Frontal cortex (tissue), 4 donors: Measurements from ENCODE around the gene CRTAC1. TPM values are rescaled to one million over a fixed set of nuclear protein-coding genes. Genes with fewer than 3 reads are reported as not detected.

Experiments used
- DNase-seq, 2 donors: peaks; one replicate each; pipeline ENCODE4 v3.0.0; 2012; ENCODE audit warnings: low spot score in 2 of 2
- FAIRE-seq: peaks from 2 replicates; lab custom pipeline; 2012; peaks lifted over from hg19 to GRCh38; lab: Jason Lieb, UNC
- total RNA-seq: library from RNA; depleted of rRNA; stranded (reverse); fragments of >200 nt; gene quantifications from one replicate; pipeline ENCODE4 v1.2.3, GENCODE V29; 2014
- donor health status: control.
- donor health status: control.
- donor health status: control.

The CRTAC1 gene
- total RNA-seq, 1 donor from 2014 or later, result 7.3 TPM

DNA sequence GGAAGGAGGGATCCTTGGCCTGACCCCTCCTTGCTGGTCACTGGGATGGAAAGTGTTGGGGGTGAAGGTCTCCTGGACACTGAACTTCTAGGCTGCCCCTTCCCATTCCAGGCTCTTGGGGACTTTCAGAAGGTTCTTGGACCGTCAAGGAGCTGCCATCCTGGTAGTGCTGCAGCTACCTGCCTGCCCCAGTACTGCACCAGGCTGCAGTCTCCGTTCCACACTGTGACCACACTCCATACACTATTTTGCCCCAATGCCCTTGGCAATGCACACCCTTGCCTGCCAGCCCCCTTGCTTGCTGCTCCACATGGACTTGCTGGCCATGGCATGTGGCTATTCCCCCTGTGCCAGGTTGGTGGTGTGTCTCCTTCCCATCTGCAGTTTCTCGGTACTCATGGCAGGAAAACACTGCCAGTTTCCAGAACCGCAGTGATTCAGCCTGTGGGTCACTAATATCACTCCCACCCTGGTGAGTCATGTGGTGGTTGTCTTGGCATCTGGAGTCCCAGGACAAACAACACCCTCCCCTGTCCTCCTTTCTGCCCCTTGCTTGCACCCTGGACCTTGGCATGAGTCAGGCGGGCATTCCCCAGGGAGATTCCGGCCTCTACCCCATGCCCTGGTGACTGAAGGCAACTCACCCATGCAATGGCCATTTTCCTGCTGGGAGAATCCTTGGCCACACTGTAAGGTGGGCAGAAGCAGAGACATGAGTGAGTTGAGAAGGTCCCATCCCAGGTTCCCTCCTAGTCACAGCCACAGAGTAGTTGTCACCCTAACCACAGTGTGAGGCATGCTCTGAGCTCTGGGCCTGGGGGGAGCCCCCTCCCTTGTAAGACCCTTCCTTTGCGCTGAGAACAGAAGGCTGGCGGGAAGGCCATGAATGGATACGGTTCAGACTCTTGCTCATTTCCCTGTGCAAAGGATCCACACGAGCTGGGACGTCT, 148.0 kb downstream of the CRTAC1 start:
- no peak for FAIRE-seq
- no peak for DNase-seq

DNA sequence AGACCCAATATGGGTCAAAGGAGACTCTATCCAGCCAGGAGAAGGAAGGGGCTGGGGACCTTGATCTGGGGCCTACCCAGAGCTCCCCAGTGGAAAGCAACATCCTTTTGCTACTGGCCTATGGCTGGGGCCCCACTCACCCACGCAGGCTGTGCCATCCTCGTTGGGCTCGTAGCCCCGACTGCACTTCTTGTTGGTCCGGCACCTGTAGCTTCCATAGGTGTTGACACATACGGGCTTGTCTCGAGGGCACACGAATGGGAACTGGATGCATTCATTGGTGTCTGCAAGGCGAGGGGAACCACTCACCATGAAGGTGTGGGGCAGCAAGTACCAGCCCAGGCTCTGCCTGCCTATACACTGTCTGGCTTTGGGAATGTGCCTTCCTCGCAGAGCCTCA, 150.3 kb downstream of the CRTAC1 start:
- FAIRE-seq, result no peak

DNA sequence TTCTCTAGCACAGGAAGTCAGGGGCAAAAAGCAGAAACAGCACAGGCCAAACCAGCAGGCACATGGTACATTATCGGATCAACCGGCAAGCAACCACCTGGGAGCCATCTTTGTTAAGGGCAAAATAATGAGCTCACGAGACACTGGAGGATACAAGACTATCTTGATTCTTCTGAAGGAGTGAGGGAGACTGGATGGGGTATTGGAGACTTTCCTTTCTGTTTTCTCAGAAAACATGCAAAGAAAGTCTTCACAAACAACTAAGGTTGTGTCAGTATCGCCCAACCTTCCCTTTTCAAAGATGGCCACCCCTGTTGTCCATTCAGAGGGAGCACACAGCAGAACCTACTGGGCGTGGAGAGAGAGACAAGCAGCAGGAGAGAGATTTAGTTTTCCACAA, 151.2 kb downstream of the CRTAC1 start:
- DNase-seq (no peak), FAIRE-seq (no peak)

More for the DNA sequence above, 150.3 kb downstream of the CRTAC1 start:
- DNase-seq, result no peak

DNA sequence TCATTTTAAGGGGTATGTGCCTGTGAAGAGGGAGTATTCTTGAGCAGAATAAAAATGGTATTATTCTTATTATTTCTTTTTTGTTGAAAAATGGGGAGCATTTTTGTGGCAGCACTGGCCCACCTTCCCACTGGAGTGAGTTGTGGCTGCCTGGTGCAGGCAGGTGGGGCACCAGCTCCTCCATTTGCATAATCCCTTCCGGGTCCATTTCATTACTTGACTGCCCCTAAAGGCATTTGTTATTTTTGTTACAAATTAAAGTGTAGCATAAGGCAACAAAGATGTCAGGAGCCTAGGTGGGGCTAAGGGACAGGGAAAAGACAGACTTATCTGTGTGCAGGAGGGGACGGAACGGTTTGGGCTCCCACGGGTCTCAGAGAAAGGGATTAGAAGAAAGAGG, 154.0 kb downstream of the CRTAC1 start:
- no peak for DNase-seq
- no peak for FAIRE-seq

DNA sequence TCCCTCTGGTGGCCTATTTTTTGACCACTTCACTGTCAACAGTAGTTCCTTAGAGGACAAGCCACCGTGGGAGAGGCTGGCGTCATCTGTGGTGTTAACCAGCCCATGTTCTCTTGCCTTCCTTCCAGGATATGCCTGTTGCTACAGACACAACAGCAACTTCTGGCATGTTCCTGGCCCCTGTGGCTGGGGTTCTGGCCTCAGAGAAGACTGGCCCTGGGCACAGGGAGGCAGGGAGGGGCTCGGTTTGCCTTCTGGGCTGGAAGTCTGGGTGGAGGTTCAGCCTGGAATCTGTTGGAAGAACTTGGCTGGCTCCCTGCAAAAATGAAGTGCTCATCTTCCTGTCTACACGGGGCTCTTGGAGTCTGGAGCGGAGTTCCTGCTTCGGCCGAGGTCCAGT, 155.0 kb downstream of the CRTAC1 start:
- no peak for DNase-seq
- FAIRE-seq, result no peak

DNA sequence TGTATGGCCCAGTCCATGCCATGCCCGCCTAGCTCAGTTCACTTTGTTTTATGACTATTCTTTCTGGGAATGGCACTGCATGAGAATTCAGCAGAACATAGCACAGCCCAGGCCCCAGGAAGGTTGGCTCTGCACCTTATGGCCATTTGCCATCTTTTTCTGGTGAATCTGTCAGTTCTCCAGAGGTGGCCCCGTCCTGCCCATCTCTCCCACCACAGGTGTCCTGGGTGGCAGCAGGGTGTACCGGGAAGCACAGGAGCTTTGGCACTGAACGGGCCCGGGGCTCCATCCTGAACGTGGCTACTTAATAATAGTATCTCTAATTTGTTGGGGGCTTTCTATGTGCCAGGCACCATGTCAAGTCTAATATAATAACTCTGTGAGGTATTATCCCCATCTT, 156.1 kb downstream of the CRTAC1 start:
- DNase-seq, result no peak
- no peak for FAIRE-seq

DNA sequence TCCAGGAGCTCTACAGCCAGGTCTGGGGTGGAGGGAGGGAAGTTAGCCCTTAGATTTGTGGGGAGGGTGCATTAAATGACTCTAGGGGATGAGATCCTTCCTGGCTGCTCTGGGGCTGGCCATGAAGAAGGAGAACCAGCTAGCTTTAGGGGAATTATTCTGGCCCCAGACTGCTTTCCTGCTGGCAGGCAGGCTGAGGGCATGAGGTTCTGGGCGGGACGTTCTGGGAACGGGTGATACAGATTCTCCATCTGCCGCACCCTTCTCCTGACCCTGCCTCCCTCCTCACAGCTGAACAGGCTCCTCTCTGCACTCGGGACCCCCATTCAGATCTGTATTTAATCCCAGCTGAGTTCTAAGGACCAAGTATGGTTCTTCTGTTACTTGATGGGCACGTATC, 156.9 kb downstream of the CRTAC1 start:
- no peak for DNase-seq
- no peak for FAIRE-seq

DNA sequence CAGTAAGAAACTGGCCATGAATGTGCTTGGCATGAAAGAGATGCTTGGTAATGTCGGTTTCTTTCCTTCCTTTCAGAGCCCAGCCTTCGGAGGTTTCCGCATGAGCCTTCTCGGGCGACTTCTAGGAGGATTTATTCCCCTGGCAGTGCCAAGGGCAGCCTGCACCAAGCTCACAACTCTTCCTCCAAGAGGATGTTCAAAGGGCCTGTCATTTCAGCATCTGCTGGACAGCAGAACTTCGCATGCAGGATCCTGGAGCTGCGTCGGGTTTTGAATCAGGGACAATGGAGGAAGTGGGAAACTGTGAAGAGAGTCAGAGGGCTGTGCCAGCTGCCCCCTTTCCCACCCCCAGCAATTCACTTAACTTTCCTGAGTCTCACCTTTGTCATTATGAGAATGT, 159.4 kb downstream of the CRTAC1 start:
- no peak for DNase-seq
- no peak for FAIRE-seq

DNA sequence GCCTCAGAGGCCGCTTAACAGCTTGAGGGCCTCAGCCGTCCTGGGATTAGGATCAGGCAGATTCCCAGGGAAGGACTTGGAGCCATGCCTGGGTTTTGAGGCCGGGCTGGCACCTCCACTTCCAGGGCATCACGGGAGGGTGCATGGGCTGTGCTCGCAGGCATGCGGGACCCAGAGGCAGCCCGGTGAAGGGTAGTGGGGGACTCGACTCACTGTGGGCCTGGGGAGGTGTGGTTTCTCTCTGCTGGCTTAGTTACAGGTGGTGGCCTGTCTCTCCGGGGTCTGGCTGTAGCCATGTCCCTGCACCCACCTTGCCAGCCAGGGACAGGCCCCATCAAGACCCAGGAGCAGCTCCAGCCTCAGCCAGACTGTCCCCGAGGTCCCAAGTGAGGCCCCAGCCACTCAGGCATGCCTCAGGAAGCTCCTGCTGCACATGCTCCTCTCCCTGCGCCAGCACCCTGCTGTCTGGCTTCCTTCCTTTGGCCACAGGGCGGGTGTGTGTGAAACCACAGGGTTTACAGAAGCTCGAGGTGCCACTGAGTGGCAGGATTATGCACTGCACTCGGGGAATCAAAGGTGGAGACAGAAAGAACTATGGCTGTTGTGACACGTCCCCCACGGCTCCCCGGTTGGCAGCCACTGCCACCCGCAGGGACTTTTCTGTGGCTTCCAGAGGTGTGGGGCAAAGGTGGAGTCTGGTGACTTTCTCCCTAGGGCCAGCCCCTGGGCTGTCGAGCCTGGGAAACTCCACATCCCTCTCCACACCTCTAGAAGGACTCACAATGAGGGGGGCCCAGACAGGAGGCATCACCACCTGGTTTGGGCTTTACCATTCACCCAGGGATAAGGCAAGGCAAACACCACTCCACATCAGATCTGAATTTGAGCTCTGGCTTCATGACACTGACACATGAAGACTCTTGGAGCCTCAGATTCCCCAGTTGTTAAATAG, 161.1 kb downstream of the CRTAC1 start:
- FAIRE-seq, result no peak

DNA sequence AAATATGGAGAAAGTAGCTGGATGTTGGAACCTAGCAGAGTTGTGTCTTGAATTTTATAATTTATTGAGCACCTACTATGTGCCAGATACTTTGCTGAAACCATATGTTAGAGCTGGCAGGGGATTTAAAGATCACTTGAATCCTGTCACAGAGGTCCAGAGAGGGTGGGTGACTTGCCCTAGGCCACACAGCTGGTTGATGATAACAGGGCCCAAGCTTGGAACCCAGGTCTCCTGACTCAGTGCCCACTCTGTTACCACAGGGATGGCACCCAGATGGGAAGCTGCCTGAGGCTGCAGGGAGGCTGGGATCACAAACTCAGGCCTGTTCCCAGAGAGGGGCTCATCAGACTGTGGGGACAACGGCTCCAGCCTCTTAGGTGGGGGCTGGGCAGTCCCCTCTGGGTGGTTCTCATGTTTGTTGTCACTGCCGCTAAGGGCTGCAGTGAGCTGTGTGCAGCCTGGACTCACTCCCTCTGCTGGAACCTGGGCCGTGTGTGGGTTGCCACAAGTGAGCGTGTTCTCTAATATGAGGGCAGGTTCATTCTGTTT, 162.2 kb downstream of the CRTAC1 start:
- DNase-seq, result no peak
- no peak for FAIRE-seq

More for the DNA sequence above, 161.1 kb downstream of the CRTAC1 start:
- DNase-seq, result peak; percentile 69 to 88

DNA sequence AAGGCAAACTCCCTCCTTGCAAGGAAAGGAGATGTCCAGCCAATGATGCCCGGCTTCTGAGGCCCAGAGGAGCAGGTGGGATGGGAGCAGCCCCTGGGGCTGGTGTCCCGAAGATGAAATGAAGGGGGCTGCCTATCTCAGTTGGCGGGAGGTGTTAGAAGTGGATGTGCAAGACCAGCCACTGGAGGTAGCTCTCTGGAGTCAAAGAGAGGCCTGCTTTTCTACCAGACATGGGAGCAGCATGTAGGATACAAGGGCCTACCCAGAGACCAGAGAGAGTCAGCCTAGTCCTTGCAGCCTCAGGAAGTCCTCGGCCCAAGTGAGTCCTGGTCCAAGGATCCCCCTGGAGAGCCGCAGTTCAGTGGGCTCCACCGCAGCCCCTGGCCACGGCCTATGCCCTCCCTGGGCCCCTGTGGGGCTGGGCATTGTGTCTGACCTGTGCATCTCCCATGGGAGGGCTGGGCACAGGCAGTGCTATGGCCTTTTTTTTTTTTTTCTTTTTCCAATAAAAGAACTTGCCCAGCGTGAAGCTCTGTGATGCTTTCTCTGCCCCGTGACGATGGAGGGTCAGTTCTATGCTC, 163.1 kb downstream of the CRTAC1 start:
- FAIRE-seq (no peak), DNase-seq (no peak)

DNA sequence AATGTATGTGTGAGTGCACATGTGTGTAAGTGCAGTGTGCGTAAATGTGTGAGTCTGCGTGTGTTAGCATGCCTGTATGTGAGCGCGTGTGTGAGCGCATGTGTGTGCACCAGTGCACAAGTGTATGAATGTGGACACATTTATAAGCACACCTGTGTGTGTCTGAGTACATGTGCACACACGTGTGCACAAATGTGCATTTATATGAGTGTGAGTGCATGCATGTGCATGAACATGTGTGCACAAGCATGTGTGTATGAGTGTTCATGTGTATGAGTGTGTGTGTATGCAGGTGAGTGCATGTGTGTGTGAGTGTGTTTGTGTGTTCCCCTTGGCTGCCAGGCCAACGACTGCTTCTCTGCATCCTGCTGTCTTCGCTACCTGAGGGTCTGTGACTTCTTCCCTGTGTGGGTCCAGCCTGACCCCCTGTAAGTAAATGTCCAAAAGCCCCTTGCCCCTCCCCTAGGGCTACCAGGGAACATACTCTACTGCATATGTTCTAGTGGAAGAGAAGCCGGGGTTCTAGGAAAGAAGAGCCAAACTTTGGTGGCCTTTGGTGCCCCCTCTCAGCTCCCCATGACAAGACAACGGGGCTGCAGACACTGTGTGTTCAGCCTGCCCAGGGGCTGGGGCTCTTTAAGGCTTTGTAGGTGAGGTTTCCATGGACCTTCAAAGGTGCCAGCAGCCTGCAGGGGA, 163.7 kb downstream of the CRTAC1 start:
- FAIRE-seq, result no peak
- DNase-seq, result no peak

DNA sequence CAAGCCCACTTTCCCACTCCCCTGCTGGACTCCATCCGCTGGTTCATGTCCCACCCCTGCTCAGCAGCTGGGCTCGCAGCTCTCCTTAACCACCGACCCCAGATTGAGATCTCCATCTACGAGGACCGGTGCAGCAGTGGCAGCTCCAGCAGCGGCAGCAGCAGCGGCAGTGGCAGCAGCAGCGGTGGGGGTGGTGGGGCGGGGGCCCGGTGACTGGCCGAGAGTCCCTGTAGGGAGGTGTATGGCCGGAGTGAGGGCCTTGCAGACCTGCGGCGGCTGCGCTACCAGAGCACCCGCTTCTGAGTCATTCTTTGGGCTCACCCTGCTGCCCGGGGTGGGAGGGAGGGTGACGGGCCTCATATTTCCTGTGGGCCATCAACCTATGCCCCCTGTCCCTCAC, 164.9 kb downstream of the CRTAC1 start:
- DNase-seq, result no peak
- FAIRE-seq, result no peak

DNA sequence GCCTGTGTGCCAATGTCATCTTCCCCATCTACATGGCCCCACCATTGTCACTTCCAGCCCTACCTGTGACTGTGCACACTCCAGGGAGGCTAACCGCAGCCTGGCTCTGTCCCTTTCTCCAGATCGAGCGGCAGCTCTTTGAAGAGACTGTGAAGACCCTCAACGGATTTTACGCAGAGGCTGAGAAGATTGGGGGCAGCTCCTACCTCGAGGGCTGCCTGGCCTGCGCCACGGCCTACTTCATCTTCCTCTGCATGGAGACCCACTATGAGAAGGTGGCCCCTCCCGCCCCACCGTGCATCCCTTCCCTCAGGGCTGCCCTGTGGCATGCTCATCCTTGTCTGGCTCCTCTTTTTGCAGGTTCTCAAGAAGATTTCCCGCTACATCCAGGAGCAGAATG, 166.6 kb downstream of the CRTAC1 start:
- no peak for FAIRE-seq
- DNase-seq, result no peak

DNA sequence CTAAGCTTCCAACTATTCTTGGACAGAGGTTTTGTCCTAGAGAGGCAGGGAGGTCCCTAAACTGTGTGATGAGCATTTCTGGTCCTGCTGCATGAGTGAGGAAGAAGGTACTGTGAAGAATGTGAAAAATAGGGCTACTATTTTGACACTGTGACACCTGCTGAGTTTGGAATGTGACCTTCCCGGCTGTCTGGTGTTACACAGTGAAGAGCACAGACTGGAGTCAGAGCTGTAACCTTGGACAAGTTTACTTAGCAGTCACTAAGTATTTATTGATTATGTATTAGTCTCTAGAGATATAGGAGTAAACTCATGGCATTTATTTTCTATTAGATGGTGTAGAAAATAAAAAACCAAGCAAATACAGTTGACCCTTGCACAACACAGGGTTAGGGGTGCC, 168.5 kb downstream of the CRTAC1 start:
- no peak for FAIRE-seq
- no peak for DNase-seq

DNA sequence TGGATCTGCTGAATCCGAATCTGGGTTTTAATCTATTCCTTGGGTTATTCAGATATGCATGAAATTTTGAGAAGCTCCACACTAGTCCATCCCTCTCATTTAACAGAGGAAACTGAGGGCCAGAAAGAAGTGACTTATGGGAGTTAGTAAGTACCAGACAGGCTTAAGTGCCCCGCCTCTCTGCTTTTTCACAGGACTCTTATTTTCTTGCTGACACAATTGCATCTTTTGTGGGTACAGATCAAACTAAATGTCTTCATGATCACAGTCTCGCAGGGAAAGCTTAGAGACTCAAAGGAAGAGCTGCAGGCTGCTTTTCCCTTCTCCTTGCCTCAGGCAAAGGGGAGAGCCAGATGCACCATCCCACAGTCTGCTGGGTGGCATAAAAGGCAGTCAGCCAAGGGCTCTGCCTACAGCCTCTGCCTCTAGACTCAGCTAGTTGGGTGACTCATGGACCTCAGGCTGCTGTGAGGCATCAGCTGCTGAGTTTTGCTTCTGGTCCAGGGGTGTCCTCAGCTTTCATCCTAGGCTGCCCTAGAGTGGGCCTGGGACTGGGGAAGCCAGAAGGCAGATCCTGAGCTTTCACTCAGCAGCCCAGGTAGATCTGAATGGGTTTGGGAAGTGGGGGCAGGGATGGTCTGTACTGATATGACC, 169.2 kb downstream of the CRTAC1 start:
- no peak for FAIRE-seq

DNA sequence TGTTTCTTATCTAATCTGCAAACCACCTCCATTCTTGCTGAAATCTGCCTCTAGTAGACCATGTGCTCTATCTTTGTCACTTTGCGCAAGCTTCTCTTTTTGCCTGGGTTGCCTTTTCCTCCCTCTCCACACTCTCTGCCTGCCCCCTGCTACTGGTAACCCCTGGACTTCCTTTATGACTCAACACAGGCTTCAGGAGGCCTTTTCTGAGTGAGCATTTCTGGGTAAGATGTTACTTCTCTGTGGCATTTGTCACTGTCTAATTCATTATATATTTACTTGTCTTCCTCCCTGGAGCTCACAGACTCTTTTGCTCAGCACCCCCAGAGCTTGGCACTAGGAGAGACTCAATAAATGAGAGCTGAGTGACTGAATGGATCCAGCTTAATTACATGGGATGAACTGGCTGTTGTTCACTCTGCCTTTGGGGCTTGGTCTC, 172.4 kb downstream of the CRTAC1 start:
- FAIRE-seq, result no peak
- no peak for DNase-seq

More for the DNA sequence above, 169.2 kb downstream of the CRTAC1 start:
- DNase-seq, result peak in 1 of 2 donors; percentile 60

DNA sequence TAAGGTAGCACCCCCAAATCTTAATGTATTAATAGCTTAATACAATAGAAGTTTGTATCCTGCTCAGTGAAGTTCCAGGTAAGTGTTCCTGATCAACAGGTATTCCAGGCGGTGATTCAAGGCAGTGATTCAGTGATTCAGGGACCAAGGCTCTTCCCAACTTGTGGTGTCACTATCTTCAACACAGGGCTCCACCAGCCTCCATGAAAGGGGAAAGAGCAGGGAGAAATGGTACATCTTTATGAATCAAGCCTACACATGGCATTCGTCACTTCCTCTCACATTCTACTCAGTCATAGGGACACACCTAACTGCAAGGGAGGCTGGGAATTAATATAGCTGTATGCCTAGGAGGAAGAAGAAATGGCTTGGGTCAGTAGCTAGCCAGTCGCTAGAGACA, 175.7 kb downstream of the CRTAC1 start:
- no peak for DNase-seq
- FAIRE-seq, result no peak
